ENCODE results near the gene EMX1.

The EMX1 gene

DNA sequence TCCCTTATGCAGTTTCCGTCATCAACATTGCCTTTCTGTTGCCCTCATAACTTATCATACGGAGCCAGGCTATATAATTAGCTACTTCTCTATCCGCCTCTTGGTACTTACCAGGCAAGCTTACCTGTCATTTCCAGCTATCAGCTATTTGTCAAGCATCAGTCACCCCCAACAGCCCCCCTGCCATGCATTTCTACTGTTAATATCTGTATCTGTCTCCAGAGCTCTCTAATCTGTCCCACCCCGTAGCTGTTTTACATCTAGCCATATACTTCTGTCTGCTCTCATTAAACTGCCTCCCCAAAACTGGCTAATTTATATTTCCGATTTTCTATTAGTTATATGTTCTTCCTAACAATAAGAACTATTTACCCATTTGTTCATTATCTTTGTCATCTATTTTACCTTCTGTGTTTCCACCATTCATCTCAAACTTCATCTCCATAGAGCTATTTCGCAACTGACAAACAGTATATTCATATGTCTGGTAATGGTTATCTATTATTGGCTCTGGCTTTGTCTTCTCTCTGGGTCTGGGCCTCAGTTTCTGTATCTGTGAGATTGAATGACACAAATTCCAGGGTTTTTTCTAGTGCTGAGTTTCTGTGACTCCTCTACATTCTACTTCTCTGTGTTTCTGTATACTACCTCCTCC, 9.6 kb downstream of the EMX1 start:
- DNase-seq, result no peak

DNA sequence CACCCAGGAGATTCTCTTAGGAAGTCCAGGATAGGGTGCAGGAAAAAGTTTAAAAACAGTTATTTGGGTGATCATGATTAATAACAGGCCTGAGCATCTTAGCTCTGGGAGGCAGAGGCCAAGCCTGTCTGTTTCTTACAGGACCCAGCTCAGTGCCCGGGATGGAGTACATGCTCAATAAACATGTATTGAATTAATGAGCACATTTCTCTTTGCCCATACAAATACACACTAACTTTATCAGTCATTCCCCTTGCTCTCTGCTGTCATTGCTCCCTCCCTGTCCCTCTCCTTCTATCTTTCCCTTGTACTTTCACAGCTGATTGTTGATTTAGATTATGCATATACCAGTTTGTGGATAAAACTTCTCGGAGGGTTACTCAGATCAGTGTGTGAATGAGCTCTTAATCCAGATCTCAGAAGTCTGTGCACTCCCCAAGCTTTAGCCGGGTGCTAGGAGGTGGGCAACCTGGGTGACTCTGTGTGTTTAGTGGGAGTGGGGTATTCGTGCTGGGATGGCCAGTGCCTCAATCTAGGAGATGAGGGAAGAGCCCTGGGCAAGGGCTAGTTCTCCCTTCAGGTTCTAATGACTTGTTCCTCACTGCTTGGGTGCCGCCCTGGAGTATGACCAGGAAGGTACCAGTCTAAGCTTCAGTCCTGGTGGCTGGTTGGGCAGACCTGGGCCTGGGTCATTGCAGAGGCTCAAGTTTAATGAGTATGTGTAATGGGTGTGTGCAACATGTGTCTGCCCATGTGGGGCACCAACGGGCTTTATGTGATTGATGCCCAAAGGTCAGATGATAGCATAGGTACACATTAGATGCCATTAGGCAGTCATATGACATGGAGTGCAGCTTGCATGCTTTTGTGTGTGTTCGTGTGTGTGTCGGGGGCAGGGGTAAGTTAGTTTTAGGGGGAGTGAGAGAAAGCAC, 10.6 kb downstream of the EMX1 start:
- no peak for DNase-seq

DNA sequence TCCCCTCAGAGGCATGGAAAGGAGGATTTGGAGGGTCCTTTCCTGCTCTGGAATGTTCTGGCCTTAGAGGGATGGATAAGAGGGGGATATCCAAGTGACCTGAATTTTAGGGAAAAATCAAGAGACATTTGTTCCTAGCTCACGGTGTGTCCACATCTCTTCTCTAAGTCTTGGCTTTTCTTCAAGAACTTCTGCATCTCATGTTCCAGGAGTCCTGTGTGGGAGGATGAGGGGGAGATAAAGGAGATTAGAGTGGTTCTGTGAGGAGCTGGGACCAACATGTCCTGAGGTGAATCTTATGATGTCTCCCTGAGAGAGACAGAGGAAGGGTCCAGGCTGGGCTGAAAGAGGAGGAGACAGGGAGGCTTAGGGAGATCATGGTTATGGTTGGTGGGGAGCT, 11.7 kb downstream of the EMX1 start:
- DNase-seq, result no peak

DNA sequence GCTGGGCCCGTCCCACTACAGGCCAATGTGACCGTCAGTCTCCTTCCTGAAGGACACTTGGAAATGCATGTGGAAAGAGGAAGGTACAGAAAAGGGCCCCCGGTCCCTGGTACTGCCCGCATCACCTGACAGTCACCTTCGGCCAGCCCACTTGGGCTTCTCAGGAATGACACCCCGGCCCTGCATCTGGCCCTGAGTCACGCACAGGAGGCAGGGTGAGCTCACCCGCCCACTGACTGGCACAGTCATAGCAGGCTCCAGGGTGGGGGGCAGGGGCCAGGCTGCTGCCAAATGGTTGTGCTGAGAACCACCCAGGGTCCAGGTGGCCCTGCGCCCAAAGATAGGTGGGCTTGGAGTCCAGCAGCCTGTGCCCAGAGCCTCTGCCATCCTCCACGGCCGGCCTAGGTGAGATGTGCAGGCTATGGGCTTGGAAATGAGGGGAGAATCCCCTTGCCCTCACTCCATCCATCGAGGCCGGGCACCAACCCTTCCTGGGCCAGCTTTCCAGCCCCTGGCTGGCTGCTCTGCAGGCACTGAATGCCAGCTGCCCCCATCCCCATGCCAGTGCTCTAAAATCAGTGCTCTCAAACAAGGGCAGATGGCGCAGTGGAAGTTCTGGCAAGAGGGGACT, 14.1 kb downstream of the EMX1 start:
- DNase-seq, result no peak

DNA sequence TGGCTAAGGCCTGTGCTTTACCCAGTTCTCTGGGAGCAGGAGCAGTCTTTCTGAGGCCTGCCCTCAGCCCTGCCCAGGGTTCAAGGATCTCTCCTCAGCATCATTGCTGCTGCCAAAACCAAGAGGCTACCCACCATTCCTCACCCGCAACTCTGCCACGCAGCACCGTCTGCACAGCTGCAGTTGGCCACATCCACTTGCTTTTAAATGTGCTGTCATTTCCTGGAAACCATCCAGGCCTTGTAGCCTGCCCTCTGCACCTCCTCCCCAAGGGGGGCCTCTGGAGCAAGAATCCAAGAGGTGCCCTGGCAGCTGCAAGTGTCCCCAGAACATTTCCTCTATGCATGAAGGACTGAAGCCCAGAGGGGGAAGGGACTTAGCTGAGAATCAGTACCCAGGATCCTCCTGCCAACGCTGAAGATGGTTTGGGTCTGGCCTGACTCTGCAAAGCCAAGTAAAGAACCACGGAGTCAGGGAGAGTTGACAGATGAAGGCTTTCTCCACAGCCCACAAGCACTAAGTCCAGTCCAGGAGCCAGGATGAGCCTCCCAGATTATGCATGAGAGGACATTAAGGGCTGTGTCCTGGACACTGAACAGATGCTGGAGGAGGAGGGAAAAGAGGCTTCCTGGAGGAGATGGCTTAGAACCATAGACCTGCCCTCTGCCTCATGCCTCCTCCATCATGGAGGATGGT, 14.9 kb downstream of the EMX1 start:
- DNase-seq, result no peak

DNA sequence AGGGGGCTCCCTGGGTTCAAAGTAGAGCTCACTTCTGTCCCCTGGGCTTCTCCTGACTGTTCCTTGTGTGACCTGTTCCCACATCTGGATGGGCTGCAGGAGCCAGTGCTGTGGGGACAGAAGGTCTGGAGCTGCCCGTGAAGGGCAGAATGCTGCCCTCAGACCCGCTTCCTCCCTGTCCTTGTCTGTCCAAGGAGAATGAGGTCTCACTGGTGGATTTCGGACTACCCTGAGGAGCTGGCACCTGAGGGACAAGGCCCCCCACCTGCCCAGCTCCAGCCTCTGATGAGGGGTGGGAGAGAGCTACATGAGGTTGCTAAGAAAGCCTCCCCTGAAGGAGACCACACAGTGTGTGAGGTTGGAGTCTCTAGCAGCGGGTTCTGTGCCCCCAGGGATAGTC, 15.5 kb downstream of the EMX1 start:
- DNase-seq, result no peak

DNA sequence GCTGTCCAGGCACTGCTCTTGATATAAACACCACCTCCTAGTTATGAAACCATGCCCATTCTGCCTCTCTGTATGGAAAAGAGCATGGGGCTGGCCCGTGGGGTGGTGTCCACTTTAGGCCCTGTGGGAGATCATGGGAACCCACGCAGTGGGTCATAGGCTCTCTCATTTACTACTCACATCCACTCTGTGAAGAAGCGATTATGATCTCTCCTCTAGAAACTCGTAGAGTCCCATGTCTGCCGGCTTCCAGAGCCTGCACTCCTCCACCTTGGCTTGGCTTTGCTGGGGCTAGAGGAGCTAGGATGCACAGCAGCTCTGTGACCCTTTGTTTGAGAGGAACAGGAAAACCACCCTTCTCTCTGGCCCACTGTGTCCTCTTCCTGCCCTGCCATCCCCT, 15.9 kb downstream of the EMX1 start:
- no peak for DNase-seq

DNA sequence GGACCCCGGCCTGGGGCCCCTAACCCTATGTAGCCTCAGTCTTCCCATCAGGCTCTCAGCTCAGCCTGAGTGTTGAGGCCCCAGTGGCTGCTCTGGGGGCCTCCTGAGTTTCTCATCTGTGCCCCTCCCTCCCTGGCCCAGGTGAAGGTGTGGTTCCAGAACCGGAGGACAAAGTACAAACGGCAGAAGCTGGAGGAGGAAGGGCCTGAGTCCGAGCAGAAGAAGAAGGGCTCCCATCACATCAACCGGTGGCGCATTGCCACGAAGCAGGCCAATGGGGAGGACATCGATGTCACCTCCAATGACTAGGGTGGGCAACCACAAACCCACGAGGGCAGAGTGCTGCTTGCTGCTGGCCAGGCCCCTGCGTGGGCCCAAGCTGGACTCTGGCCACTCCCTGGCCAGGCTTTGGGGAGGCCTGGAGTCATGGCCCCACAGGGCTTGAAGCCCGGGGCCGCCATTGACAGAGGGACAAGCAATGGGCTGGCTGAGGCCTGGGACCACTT, 16.4 kb downstream of the EMX1 start:
- DNase-seq, result no peak

DNA sequence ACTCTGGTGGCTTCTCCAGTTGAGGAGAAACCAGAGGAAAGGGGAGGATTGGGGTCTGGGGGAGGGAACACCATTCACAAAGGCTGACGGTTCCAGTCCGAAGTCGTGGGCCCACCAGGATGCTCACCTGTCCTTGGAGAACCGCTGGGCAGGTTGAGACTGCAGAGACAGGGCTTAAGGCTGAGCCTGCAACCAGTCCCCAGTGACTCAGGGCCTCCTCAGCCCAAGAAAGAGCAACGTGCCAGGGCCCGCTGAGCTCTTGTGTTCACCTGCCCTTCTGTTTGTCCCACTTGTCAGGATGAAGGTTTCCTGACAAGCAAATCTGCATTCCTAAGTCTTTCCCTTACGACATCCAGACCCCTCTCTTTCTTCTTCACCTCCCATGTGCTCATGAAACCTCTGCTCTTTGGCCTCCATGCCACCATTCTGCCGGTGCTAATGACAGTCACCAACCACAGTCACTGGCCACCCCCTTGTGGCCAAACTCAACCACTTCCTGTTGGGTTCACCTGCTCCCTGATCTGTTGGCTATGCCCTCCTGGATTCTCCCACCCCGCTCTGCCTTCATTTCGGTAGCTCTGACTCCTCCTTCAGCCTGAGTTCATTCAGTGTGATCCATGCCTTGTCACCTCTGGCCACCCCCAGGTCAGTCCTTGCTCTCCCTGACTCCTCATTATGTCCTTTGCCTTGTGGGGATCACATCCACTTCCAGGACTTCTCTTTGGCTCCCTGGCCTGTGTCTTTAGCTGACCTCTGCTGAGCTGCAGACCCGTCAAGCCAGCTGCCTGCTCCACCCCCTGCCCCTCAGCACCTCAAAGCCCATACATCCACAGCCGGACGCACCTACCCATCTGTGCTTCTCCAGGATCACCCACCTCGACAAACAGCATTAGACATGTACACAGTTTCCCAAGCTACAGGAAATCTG, 17.6 kb downstream of the EMX1 start:
- no peak for DNase-seq

DNA sequence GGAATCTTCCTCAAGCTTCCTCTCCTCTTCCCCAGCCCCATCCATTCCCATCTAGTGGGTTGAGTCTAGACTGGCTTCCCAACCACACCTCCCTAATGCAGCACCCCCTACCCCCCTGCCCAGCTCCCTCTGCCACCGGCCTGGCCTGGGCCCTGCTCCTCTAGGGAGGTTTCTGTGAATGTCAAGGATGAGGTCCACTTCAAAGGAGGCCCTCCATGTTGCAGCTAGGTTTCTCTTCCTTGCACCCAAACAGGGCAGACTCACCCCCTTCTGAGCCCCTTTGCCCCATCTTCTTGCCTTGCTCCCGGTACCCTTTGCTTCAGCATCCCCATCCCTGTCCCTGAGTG, 18.3 kb downstream of the EMX1 start:
- no peak for DNase-seq

DNA sequence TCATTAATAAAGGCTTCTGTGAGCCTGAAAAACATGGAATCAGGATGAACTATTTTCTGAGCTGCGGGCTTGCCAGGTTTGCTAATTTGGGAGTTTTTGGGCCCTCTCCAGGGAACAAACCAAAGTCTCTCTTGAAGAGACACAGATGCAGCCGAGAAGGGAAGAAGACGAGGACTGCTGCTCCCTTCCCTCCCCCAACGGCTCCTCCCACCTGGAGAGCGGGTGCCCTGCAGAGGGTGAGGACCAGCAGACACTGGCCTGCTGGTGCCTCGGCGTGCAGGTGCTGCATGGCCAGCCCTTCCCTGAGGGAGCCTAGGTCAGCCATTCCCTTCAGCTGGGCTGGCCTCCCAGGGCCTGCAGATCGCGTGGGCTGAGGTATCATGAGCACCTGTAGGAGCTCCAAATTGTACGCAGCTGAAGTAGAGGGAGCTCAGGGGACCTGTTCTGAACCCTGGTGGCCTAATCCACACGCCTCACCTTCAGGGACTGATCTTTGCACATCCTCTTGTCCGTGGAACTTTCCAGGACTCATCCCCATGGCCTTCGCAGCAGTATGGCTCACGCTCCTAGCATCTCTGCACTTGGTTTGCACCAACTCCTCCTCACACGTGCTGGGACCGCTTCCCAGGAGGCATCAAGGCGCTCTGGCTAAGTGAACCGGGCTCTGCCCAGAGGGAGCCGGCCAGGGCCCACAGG, 19.5 kb downstream of the EMX1 start:
- DNase-seq, result no peak

DNA sequence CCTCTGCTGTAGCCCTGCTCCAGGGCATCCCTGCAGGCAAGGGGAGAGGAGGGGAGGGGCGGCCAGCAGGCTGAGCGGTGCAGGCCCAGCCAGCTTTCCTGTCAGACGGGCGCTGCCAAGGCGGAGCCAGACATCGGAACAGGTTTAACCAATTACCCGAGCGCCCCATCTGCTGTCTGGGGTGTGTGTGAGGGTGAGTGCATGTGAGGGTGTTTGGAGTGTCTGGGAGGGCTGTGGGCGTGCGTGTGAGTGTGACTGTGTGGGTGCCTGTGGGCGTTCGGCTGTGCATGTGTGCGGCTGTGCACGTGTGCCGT, 20.0 kb downstream of the EMX1 start:
- DNase-seq, result no peak

DNA sequence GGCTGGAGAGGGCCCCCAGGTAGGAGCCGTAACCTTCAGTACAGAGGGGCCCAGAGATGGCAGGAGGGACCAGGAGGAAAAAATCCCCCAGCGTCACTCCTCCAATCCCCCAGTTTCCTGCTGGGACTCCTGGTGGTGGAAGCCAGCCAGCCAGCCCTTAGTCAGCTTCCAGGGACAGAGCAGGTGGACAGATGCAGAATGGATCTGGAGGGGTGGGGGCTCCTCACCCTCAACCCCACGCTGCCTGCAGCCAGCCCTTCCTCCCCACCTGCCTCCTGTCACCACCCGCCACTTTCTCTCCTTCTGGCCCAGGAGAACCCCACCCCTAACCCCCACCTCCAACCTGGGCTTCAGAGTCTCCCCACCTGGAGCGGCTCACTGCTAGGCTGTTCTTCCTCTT, 21.1 kb downstream of the EMX1 start:
- no peak for DNase-seq

DNA sequence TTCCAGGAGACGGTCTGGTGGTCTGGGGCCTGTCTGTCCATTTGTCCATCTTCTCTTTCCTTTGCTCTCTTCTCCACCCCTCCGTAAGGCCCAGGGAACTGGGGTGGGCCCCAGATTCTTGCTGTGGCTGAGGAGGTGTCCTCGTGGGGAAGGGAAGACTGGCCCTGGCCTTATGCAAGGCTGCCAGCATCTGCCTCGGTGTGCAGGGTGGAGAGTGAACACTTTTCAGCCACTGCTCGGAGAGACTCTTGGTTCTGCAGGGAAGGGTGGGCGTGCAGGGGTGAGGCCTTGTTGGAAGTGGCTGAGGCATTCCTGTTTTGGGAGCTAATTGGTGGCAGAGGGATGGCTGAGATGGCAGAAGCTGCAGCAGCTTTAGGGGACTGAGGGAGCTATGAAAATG, 23.0 kb downstream of the EMX1 start:
- no peak for DNase-seq

DNA sequence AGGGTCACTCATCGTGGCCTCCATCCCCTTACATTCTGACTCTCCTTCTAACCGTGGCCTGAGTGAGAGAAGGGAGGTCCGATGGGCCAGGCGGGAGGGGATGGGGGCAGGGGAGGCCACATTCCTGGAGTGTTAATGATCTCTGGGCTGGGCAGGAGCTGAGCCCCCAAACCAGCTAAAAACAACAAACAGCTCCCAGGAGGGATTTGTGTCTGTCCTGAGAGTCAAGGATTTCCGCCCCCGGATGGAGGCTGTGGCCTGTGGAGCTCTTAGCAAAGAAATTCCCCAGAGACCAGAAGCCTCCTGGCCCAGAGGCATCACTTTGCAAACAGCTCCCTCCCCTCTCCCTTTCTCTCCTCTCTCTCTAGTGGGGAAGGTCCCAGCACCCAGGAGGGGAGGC, 23.5 kb downstream of the EMX1 start:
- DNase-seq, result no peak

DNA sequence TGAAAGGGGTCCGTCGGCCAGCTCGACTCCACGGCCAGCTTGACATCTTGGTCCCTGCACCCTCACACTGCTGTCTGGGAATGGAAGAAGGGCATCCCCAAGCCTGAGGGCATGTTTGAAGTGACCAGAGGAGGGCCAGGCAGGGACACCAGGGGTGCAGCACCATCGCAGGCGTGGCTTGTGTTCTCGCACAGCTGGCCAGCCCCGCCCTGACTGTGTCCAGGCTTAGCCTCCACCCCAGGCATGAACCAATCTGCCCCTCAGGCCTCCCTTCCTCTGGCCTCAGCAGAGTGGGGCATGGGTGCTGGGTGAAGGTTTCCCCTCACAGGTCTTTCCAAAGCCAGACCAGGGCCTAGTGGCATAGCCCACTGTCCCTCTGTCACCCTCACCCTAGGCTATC, 25.0 kb downstream of the EMX1 start:
- no peak for DNase-seq

DNA sequence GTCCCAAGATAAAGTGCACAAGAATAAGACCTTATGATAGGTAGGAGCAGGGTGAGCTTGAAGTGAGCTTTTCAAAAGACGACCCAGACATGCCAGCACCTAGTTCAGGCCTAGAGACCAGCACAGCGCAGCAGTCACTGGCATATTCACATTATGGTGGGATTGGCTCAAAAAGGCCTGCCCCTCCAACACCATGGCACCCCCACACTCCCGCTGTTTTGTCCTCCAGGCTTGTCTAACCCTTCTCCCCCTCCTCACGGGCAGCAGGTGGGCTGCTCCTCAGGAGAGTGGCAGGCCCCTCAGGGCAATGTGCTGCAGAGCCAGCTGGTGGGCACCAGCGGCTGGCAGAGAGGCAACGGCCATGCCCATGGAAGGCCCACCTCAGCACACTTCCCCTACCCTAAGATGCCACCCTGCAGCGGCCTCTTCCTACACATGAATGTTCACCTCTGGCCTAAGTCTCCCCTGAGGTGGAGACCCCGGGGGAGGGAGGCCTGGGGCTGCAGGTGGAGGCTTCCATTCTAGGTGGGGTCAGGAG, 25.6 kb downstream of the EMX1 start:
- no peak for DNase-seq

DNA sequence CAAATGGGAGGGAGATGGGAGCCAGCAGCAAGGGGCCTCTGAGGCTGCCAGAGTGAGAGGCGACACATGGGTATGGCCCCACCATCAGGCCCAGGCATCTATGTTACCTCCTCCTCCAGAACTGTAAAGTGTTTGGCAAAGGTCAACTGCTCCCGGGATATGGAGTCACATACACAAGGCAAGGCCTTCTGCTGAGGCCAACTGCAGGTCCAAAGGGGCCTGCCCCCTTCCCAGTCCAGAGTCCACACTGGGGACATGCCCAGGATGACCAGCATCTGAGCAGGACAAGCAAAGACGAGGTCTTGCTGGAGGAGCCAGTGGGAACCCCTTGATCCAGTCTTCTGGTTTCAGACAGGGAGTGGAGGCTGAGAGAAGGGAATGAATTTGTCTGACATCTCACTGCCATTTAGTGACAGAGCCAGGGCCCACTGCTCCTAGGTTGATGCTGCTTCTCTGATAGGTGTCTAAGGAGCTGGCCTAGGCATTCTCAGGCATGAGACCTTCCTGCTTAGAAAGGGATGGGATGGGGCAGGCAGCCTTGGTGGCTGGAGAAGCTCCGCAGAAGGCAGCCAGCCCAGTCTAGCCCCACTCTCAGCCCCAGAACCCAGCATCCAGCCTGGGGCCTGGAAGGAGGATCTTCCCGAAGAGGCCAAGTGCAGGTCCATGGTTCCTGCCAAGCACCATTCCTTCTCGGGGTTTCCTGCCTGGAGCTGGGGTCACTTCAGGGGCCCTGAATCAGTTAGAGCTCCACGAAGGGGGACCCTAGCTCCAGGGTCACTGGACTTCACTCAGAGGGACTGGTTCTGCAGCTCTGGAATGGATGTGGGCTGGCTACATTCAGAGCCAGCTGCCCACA, 26.4 kb downstream of the EMX1 start:
- no peak for DNase-seq

DNA sequence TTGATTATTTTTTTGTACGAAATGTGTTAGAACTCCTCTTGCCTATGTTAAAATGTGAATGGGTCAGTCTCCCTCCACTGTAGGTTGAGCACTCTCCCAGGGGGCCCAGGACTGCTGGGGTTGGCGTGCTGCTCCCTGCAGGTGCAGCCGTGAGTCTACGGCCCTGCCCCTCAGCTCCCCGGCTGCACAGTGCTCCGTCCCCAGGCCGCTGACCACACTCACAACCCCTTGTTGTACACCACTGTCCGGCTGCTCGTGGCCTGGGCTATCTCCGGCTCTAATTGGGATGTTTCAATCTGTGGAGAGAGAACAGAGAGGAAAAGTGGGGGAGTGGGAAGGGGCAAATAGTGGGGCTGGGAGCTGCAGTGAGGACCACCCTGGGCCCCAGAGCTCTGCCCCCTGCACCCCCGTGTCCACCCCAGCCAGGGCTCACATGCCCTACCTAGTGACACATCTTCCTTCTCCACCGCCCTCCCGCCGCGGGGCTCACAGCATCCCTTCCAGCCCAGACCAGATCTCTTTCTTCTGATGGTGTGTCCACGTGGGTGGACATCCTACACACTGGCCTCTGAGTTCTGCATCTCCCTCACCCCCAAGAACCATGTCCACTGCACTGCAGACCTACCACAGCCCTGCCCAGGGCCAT, 27.6 kb downstream of the EMX1 start:
- DNase-seq, result no peak

DNA sequence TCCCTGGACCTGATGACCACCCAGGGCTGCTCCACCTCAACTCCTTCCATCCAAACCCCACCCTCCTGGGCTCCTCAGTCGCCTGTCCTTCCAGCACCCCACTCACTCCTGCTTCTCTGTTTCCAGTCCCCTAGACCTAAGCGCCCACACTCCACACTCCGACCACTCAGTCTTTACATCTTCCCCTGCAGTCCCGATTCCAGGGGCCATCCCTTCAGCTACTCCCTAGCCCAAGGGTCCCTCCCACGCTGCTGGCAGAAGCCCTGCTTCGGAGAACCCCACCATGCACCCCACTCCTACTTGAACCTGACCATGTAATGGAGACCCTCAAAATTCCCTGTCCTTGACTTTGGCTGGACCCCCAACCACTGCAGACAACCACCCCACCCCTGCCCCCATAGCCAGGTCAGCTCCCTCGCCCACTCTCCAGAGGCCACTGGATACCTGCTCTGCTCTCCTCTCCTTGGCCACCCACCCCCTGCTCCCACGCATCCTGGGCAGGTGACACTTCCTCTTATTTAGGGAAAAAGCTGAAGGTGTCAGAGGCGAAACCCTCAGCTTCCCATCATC, 28.2 kb downstream of the EMX1 start:
- no peak for DNase-seq

All from midbrain (tissue), 1 donor.